ENCODE measurements around the gene INO80B. TPM values are rescaled to one million over a fixed set of nuclear protein-coding genes. Genes with fewer than 3 reads are reported as not detected.
"Not testable (repeated sequence)": the region's sequence is repeated elsewhere in the genome, so short reads cannot be mapped to it uniquely, and the experiment has no call there.

INO80B gene
- total RNA-seq, 1 donor from 2014 or later = 38.4 TPM

GRCh38 chr2:74474481-74474880 lies 19.6 kb downstream of the INO80B start:
- Histone ChIP-seq H3K27me3 (ENCODE audit: low read depth) (no peaks in the 10 kb centered on the region), H3K4me1 (peaks cover 29% of the 10 kb centered on the region), H3K4me3 (no peak overlapping the region), H3K9me3 (no peaks in the 10 kb centered on the region), H3K36me3 (peaks cover 36% of the 10 kb centered on the region), H3K27ac (no peak overlapping the region)
- DNase-seq (no peak), ATAC-seq (no peak)
- TF ChIP-seq, protein P1, sequence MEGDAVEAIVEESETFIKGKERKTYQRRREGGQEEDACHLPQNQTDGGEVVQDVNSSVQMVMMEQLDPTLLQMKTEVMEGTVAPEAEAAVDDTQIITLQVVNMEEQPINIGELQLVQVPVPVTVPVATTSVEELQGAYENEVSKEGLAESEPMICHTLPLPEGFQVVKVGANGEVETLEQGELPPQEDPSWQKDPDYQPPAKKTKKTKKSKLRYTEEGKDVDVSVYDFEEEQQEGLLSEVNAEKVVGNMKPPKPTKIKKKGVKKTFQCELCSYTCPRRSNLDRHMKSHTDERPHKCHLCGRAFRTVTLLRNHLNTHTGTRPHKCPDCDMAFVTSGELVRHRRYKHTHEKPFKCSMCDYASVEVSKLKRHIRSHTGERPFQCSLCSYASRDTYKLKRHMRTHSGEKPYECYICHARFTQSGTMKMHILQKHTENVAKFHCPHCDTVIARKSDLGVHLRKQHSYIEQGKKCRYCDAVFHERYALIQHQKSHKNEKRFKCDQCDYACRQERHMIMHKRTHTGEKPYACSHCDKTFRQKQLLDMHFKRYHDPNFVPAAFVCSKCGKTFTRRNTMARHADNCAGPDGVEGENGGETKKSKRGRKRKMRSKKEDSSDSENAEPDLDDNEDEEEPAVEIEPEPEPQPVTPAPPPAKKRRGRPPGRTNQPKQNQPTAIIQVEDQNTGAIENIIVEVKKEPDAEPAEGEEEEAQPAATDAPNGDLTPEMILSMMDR (IDR thresholded peaks at IDR 0.05) = no peak
- intact Hi-C loops (cut with DNase I) = no loop called here

GRCh38 chr2:74474899-74475298 lies 20.0 kb downstream of the INO80B start:
- no peaks in the 10 kb centered on the region for H3K27me3 ChIP-seq (ENCODE audit: low read depth)
- no peaks in the 10 kb centered on the region for H3K9me3 ChIP-seq
- no peak for DNase-seq
- no peak overlapping the region for H3K4me3 ChIP-seq
- no peak overlapping the region for H3K27ac ChIP-seq
- H3K36me3 ChIP-seq = peaks cover 38% of the 10 kb centered on the region
- intact Hi-C loops (cut with DNase I) = no loop called here
- TF ChIP-seq, protein P1 (IDR thresholded peaks at IDR 0.05) = no peak
- ATAC-seq = no peak
- peaks cover 29% of the 10 kb centered on the region for H3K4me1 ChIP-seq

- DNase-seq (no peak), ATAC-seq (no peak)
- TF ChIP-seq, protein P1 (IDR thresholded peaks at IDR 0.05) = no peak
- no peaks in the 10 kb centered on the region for H3K9me3 ChIP-seq
- peak overlapping the region; percentile 98 for H3K4me3 ChIP-seq
- intact Hi-C loops (cut with DNase I) = no loop called here
- H3K27ac ChIP-seq = peak overlapping the region; percentile 92
- H3K36me3 ChIP-seq = peaks cover 42% of the 10 kb centered on the region
- H3K27me3 ChIP-seq (ENCODE audit: low read depth) = no peaks in the 10 kb centered on the region
- H3K4me1 ChIP-seq = peaks cover 41% of the 10 kb centered on the region
Measured at GRCh38 chr2:74481431-74481830, 26.5 kb downstream of the INO80B start.

GRCh38 chr2:74481961-74482800 lies 27.3 kb downstream of the INO80B start:
- TF ChIP-seq, protein P1 (IDR thresholded peaks at IDR 0.05) = no peak
- ATAC-seq = peak; percentile 76 to 81
- no peaks in the 10 kb centered on the region for H3K9me3 ChIP-seq
- DNase-seq = no peak
- peak overlapping the region; percentile 98 for H3K4me3 ChIP-seq
- peak overlapping the region; percentile 92 for H3K27ac ChIP-seq
- intact Hi-C loops (cut with DNase I) = loop anchor here (2.0 kb wide), 1 partner anchor 105 kb away; no protein-coding TSS in a partner anchor
- H3K27me3 ChIP-seq (ENCODE audit: low read depth) = no peaks in the 10 kb centered on the region
- H3K4me1 ChIP-seq = peaks cover 35% of the 10 kb centered on the region
- peaks cover 49% of the 10 kb centered on the region for H3K36me3 ChIP-seq

DNA sequence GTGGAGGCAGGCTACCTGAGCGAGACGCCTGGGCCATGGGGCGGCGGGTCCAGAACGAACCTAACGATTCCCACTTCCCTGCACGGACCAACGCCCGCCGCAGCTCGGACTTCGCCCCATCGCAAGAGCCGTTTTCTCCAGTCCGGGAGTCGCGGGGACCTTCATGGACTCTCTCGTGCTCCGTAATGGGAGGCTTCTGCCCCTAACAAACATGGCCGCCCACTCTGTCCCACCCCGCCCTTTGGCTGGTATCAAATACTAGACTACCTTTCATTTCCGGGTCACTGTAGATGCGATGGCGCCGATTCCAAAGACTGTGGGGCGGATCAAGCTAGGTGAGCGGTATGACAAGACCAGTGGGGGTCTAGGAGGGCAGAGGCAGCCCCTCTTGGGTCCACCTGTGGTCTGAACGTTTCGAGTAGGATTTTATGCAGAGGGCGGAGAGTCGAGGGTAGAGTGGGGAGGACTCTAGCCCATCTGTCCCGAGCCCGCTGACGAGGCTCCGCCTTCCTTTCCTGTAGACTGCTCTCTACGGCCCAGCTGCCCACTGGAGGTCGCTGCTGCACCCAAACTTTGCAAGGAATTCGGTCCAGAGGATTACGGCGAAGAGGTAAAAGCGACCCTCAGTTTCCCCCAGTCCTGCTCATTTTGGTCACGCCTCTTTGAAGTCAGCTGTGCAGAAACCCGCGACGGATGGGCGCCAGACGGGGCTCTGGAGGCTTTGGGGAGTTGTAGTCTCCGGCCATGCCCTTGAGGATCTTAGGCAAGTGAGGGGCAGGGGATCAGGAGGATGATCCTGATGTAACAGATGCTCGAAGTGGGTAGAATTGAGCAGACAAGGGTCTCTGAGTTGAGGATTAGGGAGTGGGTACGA lies 28.2 kb downstream of the INO80B start, which contains the start of the genes CCDC142 and TTC31:
Gene CCDC142 (minus strand): TSS at position 198 of the 874 bp plus-strand sequence. CDS start 161 bp downstream, at position 37.
Gene TTC31 (plus strand): TSS at position 281 of the 874 bp plus-strand sequence. CDS start 15 bp downstream, at position 296.
- TF ChIP-seq, protein P1 (IDR thresholded peaks at IDR 0.05) = peak; percentile 88
- intact Hi-C loops (cut with DNase I) = loop anchor here (2.0 kb wide), 1 partner anchor 104 kb away; no protein-coding TSS in a partner anchor
- Histone ChIP-seq H3K36me3 (peaks cover 49% of the 10 kb centered on the region), H3K27ac (peak within 1 kb of the TSS; percentile 92), H3K9me3 (no peaks in the 10 kb centered on the region), H3K4me3 (peak within 1 kb of the TSS; percentile 98), H3K27me3 (ENCODE audit: low read depth) (no peaks in the 10 kb centered on the region), H3K4me1 (peaks cover 32% of the 10 kb centered on the region)
- ATAC-seq (peak; percentile 99), DNase-seq (peak; percentile 97)

GRCh38 chr2:74483675-74484164 lies 28.8 kb downstream of the INO80B start:
- H3K27me3 ChIP-seq (ENCODE audit: low read depth); H3K9me3 ChIP-seq; ATAC-seq: not testable (repeated sequence)
- peak overlapping the region; percentile 98 for H3K4me3 ChIP-seq
- peak; percentile 28 for DNase-seq
- peaks cover 32% of the 10 kb centered on the region for H3K4me1 ChIP-seq
- H3K27ac ChIP-seq = peak overlapping the region; percentile 92
- intact Hi-C loops (cut with DNase I) = loop anchor here (2.0 kb wide), 1 partner anchor 103 kb away; no protein-coding TSS in a partner anchor
- H3K36me3 ChIP-seq = peaks cover 56% of the 10 kb centered on the region

All from lower lobe of right lung (tissue), 2 donors.